ENCODE data around the gene MYORG.

GRCh38 chr9:34331196-34331595 is 45.5 kb downstream of the MYORG start:
- TF ChIP-seq POLR2A (IDR thresholded peaks at IDR 0.05) (no peak), CTCF (IDR thresholded peaks at IDR 0.05) (no peak), EP300 (IDR thresholded peaks at IDR 0.05) (no peak), POLR2AphosphoS5 (IDR thresholded peaks at IDR 0.05) (no peak)

Data from stomach (tissue), 4 donors.